WTC11 (cell line): ENCODE data around the gene KCNC3. TPM values are rescaled to one million over a fixed set of nuclear protein-coding genes. Genes with fewer than 3 reads are reported as not detected.

Experiments used
- AFF4 ChIP-seq: sonication (generic); formaldehyde crosslinking; IDR thresholded peaks from 2 replicates; pipeline ENCODE4 v1.8.1; 2023; ENCODE audit warnings: mild to moderate bottlenecking, missing genetic modification reagents, borderline replicate concordance
- ATF2 ChIP-seq: sonication (generic); formaldehyde crosslinking; IDR thresholded peaks from 2 replicates; pipeline ENCODE4 v1.8.1; 2022; ENCODE audit warnings: low read depth, missing genetic modification reagents, borderline replicate concordance
- E2F4 ChIP-seq: sonication (generic); formaldehyde crosslinking; IDR thresholded peaks from 2 replicates; pipeline ENCODE4 v1.8.1; 2022; ENCODE audit warnings: low read depth, mild to moderate bottlenecking, moderate library complexity, missing genetic modification reagents, borderline replicate concordance
- ERG ChIP-seq: fragments of 250-450 bp; sonication (Bioruptor Pico); IDR thresholded peaks from 2 replicates; pipeline ENCODE4 v1.8.0; 2021; ENCODE audit warnings: mild to moderate bottlenecking
- FOXP4 ChIP-seq: sonication (generic); formaldehyde crosslinking; IDR thresholded peaks from 2 replicates; pipeline ENCODE4 v1.8.0; 2022; ENCODE audit warnings: mild to moderate bottlenecking, missing genetic modification reagents
- IRF1 ChIP-seq: sonication (generic); formaldehyde crosslinking; IDR thresholded peaks from 2 replicates; pipeline ENCODE4 v1.8.0; 2023; ENCODE audit warnings: missing genetic modification reagents
- NFYB ChIP-seq: sonication (generic); formaldehyde crosslinking; conservative IDR thresholded peaks from 2 replicates; pipeline ENCODE4 v1.8.0; 2022; ENCODE audit warnings: low read depth, missing genetic modification reagents
- NR1H2 ChIP-seq: sonication (generic); formaldehyde crosslinking; IDR thresholded peaks from 2 replicates; pipeline ENCODE4 v1.9.0; 2021; ENCODE audit warnings: mild to moderate bottlenecking, moderate library complexity, missing genetic modification reagents
- PRRX2 ChIP-seq: fragments of 250-450 bp; sonication (Bioruptor Pico); IDR thresholded peaks from 2 replicates; pipeline ENCODE4 v1.8.0; 2021; ENCODE audit warnings: mild to moderate bottlenecking
- RORB ChIP-seq: fragments of 250-450 bp; sonication (Bioruptor Pico); IDR thresholded peaks from 2 replicates; pipeline ENCODE4 v1.9.0; 2021; ENCODE audit warnings: mild to moderate bottlenecking
- SMAD3 ChIP-seq: sonication (generic); formaldehyde crosslinking; IDR thresholded peaks from 2 replicates; pipeline ENCODE4 v1.8.0; 2022; ENCODE audit warnings: missing genetic modification reagents, mild to moderate bottlenecking, borderline replicate concordance
- SMAD4 ChIP-seq: sonication (generic); formaldehyde crosslinking; IDR thresholded peaks from 2 replicates; pipeline ENCODE4 v1.8.0; 2022; ENCODE audit warnings: mild to moderate bottlenecking, missing genetic modification reagents
- SP1 ChIP-seq: sonication (generic); formaldehyde crosslinking; conservative IDR thresholded peaks from 2 replicates; pipeline ENCODE4 v1.8.1; 2022; ENCODE audit warnings: missing genetic modification reagents
- TP53 ChIP-seq: sonication (generic); formaldehyde crosslinking; IDR thresholded peaks from 2 replicates; pipeline ENCODE4 v1.8.1; 2023; ENCODE audit warnings: mild to moderate bottlenecking, missing genetic modification reagents
- USF2 ChIP-seq: sonication (generic); formaldehyde crosslinking; IDR thresholded peaks from 2 replicates; pipeline ENCODE4 v1.8.1; 2023; ENCODE audit warnings: mild to moderate bottlenecking, missing genetic modification reagents, moderate library complexity
- ZNF121 ChIP-seq: sonication (generic); formaldehyde crosslinking; IDR thresholded peaks from 2 replicates; pipeline ENCODE4 v1.8.0; 2023; ENCODE audit warnings: missing genetic modification reagents
- ZNF219 ChIP-seq: sonication (generic); formaldehyde crosslinking; IDR thresholded peaks from 2 replicates; pipeline ENCODE4 v1.8.0; 2023; ENCODE audit warnings: missing genetic modification reagents, mild to moderate bottlenecking, borderline replicate concordance
- ZNF263 ChIP-seq: sonication (generic); formaldehyde crosslinking; IDR thresholded peaks from 2 replicates; pipeline ENCODE4 v1.8.1; 2022; ENCODE audit warnings: low read depth, mild to moderate bottlenecking, moderate library complexity, missing genetic modification reagents
- ZNF281 ChIP-seq: sonication (generic); formaldehyde crosslinking; IDR thresholded peaks from 2 replicates; pipeline ENCODE4 v1.8.0; 2023; ENCODE audit warnings: mild to moderate bottlenecking, missing genetic modification reagents
- ZNF671 ChIP-seq: fragments of 250-450 bp; sonication (Bioruptor Pico); IDR thresholded peaks from 2 replicates; pipeline ENCODE4 v1.8.0; 2021; ENCODE audit warnings: mild to moderate bottlenecking
- total RNA-seq: library from RNA; stranded (reverse); gene quantifications from 3 replicates; pipeline ENCODE4 v1.2.3, GENCODE V29; 2021

The KCNC3 gene
- total RNA-seq, 1 experiment from 2014 or later = 8.5 TPM

GRCh38 chr19:50333235-50333736, 4.1 kb upstream of the KCNC3 start (continued):
- TF ChIP-seq ERG (CRISPR knock-in tag) (no peak), NR1H2 (CRISPR knock-in tag) (no peak), SMAD3 (CRISPR knock-in tag) (no peak), AFF4 (no peak), RORB (no peak), USF2 (CRISPR knock-in tag) (no peak), ZNF281 (peak; percentile 87; the same call in 1 of the 2 replicates), ZNF121 (no peak), FOXP4 (peak; percentile 60; the same call in 1 of the 2 replicates), ZNF219 (no peak), SP1 (CRISPR knock-in tag) (peak; percentile 89), PRRX2 (CRISPR knock-in tag) (no peak), IRF1 (CRISPR knock-in tag) (no peak), E2F4 (no peak), ATF2 (CRISPR knock-in tag) (no peak), ZNF671 (no peak), NFYB (CRISPR knock-in tag) (no peak), SMAD4 (CRISPR knock-in tag) (no peak), TP53 (CRISPR knock-in tag) (no peak), ZNF263 (no peak)
